ENCODE results near the gene JUNB.
"Not testable (repeated sequence)": the region's sequence is repeated elsewhere in the genome, so short reads cannot be mapped to it uniquely, and the experiment has no call there.

The JUNB gene

DNA sequence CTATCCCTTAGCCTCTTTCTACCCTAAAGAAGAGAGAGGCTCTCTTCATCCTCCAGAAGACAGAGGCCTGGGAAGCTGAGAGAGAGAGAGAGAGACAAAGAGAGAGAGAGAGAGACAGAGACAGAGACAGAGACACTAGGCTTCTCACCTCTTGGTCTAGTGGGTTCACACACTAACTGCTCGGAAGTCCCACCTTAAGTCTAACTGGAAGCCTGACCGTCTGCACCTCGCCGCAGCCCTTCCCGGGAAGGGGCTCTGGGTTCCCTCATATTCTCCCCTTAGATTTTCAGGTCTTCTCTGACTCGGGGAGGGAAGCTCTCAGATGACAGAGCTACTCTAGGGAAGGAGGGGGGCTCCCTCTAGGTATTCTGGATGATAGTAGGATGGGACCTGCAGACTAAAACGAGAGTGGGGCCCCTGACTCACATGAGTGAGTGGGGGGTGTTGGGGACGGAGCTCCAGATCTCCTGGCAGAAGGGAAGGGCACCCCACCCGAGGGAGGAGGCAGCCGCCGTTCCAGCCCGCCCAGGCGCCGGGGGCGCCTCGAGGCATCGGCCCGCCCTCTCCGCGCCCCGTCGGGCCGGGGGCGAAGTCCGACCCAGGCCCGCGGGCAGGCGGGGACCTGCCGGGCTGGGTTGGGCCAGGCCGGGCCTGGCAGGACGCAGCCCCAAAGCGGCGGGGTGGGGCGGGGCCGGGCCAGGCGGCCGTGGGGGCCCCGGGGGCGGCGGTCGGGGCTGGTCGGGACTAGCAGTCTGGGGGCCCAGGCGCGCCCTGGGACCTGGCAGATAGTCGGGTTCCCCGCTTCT lies 2.0 kb upstream of the JUNB start:
- DNase-seq: peak; percentile 28

DNA sequence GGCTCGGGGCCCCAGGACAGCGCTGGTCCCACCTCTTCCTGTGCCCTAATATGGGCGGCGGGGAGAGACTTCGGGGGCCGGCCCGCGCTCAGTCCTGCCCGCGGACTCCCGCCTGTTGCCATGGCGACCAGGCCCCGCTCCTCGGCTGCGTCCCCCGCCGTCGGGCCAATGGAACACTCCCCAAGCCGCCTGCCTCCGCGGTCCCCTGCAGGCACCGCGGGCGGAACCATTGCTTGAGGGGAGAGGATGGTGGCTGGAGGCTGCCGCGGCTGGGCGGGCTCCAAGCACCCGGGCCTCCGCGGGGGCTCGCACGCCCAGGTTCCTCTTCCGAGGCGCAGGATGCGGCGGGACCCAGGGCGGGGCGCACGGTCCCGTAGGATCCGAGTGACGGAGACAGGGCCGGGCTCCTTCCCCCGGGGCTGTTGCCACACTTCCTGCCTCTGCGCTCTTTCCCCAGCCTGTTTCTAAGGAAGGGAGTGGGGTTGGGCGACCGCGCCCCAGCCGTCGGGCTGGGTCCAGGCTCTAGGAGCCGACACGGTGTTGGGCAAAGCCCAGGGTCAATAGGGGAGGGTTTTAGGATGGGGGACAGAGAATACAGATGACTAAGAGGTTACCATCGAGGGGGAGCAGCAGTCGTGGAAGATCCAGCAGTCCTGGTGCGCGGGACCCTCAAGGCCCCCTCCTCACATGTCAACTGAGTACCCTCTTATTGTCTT lies 1.2 kb upstream of the JUNB start:
- DNase-seq: peak; percentile 86

DNA sequence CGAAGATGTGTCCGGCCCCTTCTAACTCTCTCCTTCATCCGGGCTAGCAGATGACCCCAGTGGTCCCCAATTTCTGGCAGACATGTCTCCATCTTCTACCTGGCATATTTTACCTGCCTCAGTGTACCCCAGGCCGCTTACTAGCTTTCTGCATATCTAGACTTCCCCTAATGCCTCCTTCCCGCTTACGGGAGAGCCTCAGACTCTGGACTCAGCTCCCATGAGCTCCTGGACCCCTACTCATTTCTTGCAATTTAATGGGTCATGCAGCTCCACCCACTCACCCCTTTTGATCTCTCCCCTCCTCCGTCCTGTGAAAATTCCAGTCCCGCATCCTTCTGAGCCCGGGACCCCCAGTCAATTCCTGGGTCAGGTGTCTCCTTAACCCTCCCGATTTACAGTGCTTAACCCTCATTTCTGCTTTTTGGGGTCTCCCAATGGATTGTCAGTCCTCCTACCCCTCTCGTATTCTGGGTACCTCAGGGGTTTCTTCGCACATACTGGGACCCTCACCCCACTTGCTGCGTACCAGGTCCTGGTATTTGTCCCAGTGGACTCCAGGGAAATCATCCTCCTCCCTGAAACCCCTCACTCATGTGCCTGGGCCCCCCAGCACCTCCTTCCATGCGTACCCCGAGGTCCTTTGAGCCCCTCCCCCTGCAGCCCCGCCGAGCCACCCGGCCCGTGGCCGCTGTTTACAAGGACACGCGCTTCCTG lies 500 bp upstream of the JUNB start:
- no peak for DNase-seq

DNA sequence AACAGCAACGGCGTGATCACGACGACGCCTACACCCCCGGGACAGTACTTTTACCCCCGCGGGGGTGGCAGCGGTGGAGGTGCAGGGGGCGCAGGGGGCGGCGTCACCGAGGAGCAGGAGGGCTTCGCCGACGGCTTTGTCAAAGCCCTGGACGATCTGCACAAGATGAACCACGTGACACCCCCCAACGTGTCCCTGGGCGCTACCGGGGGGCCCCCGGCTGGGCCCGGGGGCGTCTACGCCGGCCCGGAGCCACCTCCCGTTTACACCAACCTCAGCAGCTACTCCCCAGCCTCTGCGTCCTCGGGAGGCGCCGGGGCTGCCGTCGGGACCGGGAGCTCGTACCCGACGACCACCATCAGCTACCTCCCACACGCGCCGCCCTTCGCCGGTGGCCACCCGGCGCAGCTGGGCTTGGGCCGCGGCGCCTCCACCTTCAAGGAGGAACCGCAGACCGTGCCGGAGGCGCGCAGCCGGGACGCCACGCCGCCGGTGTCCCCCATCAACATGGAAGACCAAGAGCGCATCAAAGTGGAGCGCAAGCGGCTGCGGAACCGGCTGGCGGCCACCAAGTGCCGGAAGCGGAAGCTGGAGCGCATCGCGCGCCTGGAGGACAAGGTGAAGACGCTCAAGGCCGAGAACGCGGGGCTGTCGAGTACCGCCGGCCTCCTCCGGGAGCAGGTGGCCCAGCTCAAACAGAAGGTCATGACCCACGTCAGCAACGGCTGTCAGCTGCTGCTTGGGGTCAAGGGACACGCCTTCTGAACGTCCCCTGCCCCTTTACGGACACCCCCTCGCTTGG lies 966 bp downstream of the JUNB start:
- DNase-seq: peak; percentile 55

DNA sequence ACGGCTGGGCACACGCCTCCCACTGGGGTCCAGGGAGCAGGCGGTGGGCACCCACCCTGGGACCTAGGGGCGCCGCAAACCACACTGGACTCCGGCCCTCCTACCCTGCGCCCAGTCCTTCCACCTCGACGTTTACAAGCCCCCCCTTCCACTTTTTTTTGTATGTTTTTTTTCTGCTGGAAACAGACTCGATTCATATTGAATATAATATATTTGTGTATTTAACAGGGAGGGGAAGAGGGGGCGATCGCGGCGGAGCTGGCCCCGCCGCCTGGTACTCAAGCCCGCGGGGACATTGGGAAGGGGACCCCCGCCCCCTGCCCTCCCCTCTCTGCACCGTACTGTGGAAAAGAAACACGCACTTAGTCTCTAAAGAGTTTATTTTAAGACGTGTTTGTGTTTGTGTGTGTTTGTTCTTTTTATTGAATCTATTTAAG lies 1.6 kb downstream of the JUNB start:
- DNase-seq: no peak

DNA sequence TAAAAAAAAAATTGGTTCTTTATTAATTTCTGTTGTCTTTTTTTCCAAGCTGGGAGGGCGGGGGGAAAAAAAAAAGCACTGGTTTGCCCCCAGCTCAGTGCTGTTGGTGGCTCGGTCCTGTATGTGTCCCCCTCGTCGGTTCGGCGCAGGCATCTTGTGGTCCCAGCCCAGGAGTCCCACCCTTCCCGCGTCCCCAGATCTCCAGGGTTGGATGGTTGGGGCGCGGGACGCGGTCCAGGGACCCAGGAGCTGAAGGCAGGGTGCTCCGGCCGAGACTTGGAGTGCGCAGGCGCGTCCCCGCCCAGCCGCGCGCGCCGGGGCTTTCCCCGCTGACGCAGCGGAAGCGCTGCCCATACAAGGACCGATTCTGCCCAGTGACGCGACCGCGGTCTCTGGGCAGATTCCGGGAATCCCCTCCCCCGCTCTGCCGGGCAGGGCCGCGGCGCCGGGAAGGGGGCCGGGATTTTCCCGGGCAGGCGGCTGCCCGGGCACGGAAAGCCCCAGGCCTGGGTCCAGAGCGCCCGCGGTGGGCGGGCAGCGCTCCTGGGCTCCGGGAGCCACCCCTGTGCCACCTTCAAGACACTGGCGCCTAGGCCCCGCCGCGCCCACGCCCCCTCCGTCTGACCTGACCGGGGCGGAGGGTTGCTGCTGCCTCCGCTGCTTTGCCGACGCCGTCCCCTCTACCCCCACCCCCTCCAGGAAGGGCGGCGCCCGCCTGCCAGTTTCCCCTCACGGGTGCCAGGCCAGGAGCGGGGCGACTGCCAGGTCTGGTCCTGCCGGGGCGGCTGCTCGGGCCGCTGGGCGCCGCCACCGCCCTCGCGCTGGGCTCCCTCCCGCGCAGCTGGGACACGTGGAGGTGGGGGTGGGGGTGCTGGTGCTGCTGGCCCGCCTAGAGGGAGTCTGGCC lies 2.3 kb downstream of the JUNB start:
- DNase-seq: peak; percentile 92

DNA sequence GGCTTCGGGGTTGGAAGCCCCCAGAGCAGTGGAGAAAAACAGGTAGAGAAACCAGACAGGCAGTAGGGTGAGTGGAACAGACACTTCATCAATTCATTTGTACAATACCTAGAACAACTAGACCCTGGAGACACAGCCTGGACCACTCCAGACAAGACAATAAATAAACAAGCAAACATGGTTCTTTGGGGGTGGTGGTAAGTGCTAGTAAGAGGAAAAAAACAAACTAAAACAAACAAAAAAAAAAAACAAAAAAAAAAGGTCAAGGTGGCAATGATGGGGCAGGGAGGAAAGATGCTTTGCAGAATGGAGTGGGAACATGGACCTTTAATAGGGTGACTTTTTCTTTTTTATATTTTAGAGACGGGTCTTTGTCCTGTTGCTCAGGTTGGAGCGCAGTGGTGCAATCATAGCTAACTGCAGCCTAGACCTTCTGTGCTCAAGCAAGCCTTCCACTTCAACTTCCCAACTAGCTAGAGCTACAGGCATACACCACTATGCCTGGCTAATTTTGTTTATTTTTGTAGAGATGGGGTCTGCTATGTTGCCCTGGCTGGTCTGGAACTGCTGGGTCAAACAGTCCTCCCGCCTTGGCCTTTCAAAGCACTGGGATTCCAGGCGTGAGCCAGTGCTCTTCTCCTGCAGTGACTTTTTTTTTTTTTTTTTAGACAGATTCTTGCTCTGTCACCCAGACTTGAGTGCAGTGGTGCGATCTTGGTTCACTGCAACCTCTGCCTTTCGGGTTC lies 3.1 kb downstream of the JUNB start:
- no peak for DNase-seq

DNA sequence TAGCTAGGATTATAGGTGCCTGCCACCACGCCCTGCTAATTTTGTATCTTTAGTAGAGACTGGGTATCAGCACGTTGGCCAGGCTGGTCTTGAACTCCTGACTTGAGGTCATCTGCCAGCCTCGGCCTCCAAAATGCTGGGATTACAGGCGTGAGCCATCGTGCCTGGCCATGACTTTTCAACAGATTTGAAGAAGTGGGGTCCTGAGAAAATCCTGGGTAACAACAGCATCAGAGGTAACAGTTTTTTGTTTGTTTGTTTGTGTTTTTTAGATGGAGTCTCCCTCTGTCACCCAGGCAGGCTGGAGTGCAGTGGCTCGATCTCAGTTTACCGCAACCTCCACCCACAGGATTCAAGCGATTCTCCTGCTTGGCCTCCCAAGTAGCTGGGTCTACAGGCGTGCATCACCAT lies 3.7 kb downstream of the JUNB start:
- DNase-seq: no peak

DNA sequence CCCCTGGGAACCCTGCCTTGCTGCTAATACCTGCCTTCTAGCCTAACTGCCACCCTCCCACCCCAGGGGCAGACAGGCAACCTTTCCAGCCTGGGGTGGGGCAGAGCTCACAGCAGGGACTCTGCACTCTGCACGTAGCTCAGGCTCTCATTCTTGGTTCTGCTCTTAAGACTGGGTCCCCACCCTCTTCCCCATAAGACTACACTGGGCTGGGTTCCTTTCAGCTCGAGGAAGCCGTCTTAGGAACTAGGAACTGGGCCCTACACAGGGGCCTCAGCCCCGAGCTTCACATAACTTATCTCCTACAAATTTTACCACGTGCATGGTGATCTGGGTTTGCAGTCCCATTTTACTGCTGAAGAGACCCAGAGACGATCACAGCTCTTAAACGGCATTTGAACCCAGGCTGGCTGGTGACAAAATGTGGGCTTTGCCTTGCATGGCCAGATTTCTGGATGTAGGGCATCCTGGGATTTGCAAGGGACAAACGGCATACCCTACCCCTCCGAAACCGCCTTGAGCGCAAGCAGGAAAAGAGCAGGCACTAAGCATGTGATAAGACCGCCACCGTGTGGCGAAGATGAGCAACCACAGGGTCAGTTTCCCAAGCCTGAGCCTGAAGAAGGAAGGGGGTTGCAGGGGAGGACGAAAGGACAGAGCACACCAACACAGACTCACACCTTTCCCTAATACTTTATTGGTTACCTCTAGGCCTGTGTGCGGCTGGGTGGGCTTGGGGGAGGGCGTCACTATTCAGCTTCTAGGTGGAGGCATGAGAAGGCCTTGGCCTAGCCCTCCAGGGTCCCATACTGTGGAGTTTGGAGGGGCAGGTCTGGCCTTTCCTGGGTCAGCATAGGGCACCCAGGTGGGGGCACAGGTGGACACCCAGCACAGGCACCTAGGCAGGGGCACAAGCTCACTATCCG lies 5.1 kb downstream of the JUNB start:
- DNase-seq: peak; percentile 66

DNA sequence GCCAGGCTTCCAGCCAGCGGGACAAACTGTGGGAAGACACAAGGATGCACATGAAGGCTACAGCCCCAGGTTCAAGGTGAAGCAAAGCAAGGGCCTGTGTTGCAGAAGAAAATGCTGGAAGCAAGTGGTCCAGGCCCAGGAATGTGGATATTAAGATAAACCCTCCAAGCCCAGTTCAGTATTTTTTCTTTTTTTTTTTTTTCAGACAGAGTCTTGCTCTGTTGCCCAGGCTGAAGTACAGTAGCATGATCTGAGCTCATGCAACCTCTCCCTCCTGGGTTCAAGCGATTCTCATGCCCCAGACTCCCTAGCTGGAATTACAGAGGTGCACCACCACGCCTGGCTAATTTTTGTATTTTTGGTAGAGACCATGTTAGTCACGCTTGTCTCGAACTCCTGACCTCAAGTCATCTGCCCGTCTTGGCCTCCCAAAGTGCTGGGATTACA lies 5.9 kb downstream of the JUNB start:
- DNase-seq: no peak

DNA sequence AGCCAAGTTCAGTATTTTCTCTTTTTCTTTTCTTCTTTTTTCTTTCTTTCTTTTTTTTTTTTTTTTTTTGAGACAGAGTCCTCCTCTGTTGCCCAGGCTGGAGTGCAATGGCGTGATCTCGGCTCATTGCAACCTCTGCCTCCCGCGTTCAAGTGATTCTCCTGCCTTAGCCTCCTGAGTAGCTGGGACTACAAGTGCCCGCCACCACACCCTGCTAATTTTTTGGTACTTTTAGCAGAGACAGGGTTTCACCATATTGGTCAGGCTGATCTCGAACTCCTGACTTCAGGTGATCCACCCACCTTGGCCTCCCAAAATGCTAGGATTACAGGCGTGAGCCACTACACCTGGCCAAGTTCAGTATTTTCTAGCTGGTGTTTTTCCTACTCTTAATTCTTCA lies 6.3 kb downstream of the JUNB start:
- DNase-seq: not testable (repeated sequence)

DNA sequence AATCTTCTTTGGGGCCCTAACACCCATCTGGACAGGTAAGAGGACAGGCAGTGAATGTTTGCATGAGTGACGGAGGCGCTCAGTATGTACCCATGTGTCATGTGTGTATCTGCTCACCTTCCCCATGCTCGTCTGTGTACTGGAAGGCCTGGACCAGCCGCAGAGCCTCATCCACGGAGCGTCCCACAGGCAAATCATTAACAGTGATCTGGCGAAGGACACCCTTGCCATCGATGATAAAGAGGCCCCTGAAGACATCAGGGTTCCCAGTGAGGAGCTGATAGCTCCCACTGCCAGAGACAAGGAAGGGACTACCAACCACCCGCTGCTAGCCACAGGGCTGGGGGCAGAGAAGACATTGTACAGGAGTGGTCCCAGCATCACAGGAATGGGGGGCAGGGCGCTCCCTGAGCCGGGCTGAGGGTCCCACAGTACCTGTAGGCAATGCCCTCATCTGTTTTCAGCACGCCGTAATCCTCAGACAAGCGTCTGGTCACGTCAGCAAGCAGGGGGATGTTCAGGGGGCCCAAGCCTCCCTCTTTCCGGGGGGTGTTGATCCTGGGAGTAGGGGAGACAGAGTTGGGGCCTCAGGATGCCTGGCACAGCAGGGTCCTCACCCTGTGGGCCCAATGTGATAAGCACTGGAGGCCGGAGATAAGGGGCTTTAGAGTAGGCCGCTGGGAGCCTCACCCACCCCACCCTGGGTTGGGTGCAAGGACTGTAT lies 8.6 kb downstream of the JUNB start:
- DNase-seq: no peak

DNA sequence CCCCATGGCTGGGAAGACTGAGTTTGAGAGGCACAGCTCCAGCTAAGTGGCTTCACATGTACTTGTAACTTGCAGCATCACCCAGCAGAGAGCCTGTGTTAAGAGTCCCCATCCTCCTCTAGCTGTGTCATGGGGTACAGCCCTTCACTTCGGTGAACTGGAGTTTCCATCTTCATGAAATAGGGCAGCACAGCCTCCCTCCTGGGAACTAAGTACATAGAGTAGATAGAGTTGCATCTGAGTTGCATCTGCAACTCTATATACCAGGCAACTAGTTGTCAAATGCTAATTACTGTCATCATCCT lies 9.1 kb downstream of the JUNB start:
- no peak for DNase-seq

DNA sequence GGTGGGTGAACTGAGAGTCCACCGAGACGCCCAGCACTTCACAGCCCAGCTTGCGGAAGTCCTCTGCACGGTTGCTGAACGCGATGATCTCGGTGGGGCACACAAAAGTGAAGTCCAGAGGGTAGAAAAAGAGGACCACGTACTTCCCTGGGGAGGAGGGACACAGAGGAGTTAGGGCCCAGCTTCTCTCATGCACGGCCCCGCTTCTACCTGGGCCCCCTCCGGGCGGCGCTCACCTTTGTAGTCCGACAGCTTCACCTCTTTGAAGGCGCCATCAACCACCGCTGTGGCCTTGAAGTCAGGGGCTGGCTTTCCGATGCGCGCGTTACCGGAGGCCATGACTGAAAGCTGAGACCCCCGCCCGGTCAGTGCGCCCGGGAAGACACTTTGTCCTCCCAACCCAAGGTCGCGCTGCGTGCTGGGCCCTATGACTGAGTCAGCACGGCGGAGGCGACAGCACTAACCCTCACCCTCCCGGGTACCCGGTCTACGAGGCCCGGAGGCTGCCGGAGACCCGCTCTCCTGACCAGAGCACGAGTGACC lies 9.7 kb downstream of the JUNB start:
- no peak for DNase-seq

DNA sequence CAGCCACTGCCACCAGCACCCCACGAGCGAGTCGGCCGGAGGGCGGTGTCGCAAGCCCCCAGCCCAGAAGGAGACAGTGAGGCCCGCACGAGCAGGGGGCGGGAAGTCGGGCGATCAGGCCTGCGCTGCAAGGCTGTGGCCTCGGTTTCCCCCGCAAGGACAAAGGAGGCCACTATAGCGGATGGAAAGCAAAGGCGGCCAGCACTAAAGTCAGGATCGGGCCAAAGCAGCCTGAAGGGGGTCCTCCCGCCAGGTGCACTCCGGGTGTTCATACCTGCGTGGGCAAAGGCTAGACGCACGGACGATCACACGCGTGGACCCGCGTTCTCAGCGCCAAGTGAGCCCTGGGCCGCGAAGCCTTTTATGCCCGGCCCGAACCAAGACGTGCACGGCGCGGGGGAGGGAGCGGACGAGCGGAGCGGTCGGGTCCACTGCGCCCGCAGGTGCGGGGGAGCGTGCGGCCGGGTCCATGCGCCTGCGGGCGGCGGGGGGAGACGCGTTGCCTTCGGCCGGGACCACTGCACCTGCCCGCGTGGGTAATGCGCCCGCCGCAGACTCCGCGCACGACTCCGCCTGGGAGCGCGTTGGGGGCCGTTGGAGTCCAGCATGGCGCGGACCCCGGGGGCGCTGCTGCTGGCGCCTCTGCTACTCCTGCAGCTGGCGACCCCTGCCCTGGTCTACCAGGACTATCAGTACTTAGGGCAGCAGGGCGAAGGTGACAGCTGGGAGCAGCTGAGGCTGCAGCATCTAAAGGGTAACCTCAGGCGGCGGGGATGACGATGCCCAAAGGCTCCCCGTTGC lies 10.4 kb downstream of the JUNB start, which contains the start of the genes PRDX2 and THSD8:
Gene PRDX2, minus strand, starts transcription at position 335 of the 801 bp plus-strand sequence. CDS start 539 bp downstream, outside the sequence.
Gene THSD8, plus strand, starts transcription at position 604 of the 801 bp plus-strand sequence. Its CDS starts 3 bp downstream, at position 607.
- DNase-seq: peak; percentile 57

DNA sequence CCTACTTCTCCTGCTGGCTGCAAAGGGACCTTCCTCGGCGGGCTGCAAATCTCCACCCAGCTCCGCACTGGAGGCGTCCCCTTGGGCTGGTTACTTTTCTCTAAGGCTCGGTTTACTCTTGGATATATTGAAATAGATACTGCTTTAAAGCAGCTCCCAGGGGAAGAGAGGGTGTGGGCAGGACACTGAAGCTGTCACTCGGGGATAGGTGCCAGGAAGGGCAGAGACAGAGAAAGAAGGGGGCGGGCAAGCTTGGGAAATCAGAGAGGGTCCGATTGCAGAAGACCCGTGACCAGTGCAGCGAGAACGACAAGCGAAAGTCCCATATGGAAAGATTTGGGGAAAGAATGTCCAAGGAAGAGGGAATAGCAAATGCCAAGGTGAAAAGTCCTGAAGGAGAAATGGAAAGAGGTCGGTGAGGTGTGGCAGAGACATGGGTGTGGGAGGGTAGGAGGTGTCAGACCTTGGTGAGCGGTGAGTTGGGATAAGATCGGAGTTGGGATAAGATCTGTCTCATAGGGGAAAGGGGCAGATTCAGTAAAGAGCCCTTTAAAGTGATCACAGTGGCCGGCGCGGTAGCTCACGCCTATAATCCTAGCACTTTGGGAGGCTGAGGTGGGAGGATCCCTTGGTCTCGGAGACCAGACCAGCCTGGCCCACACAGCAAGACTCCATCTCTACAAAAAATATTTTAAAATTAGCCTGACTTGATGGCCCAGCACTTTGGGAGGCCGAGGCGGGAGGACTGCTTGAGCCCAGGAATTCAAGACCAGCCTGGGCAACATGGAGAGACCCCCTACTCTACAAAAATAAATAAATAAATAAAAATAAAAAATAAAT lies 11.2 kb downstream of the JUNB start:
- DNase-seq: no peak

DNA sequence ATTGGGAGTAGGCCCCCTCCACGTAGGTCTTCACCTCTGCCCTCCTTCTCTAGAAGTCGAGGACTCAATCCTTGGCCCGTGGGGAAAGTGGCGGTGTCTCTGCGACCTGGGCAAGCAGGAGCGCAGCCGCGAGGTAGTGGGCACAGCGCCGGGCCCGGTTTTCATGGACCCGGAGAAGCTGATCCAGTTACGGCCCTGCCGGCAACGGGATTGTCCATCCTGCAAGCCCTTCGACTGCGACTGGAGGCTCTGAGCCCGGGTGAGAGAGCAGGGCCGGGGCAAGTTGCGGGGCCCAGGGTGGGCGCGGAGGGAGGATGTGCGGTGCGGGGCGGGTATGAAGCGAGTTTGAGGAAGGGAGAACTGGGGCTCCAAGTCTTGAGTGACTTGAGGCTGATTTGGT lies 12.8 kb downstream of the JUNB start:
- DNase-seq: no peak

All from effector CD4-positive, alpha-beta T cell (primary cell).